Hematopoietic multipotent progenitor cell treated with erythropoietin and hydrocortisone succinate and interleukin-3 and kit ligand, for 4 days (in vitro differentiated cells): Measurements from ENCODE around the gene GABRB1.
"Not testable (repeated sequence)": the region's sequence is repeated elsewhere in the genome, so short reads cannot be mapped to it uniquely, and the experiment has no call there.

Experiments used
- DNase-seq: peaks from one replicate; pipeline ENCODE4 v3.0.0-alpha.2; 2015

The GABRB1 gene

DNA sequence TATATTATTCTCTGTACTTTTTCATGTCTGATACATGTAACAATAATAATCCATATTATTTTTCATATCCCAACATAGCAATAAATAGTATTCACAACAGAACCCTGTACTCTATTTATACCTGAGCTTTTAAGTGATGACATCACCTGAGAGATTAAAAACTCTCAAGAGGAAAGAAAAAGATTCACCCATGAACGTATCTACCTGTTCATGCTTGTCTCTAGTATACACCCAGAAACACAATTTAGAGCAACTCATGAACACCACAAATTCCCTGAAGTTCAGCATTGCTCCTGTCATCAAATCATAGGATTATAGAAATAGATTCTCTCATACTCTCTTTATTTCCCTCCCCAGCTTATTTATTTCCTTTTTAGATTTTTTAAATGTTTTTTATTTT, 185.9 kb downstream of the GABRB1 start:
- DNase-seq, result no peak

DNA sequence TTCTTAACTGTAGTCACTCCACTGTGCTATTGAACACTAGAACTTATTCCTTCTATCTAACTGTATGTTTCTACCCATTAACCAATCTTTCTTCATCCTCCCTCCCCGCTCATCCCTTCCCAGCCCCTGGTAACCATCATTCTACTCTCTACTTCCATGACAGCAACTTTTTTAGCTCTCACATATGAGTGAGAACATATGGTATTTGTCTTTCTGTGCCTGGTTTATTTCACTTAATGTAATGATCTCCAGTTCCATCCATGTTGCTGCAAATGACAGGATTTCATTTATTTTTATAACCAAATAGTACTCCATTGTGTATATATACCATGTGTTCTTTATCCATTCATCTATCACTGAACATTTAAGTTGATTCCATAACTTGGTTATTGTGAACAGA, 186.5 kb downstream of the GABRB1 start:
- no peak for DNase-seq

DNA sequence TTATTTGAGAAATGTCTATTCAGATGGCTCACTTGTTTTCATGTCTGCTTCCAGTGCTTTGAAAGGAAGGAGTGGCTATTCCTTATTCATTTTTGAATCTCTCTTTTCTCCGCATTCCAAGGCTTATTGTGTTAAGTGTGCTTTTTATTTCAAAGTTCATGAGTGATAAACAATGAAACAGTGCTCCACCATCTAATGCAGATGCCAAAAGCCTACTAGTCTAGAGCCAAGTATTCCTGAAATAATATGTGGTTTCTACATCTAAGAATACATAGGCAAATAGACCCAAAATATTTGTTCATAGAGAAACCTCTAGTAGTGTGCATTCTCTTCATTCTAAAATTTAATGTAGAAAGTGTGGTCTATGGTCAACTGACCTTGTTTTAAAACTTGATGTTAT, 187.3 kb downstream of the GABRB1 start:
- no peak for DNase-seq

DNA sequence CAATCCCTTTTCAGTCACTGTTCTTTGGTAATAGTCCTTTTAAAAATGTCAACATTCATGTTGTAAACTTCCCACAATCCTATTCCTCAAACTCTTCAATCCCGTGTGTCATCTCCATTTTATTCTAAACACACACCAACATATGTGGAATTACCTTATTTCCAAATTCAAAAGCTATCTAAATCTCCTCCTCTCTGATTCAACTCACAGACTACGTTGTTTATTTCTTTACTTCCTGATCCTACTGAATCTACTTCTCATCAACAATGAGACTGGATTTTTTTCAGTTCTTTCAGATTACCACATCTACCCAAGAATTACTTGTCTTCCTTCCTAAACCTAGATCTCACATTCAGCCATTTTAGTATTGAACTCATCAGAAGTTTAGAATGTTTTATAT, 188.2 kb downstream of the GABRB1 start:
- no peak for DNase-seq

DNA sequence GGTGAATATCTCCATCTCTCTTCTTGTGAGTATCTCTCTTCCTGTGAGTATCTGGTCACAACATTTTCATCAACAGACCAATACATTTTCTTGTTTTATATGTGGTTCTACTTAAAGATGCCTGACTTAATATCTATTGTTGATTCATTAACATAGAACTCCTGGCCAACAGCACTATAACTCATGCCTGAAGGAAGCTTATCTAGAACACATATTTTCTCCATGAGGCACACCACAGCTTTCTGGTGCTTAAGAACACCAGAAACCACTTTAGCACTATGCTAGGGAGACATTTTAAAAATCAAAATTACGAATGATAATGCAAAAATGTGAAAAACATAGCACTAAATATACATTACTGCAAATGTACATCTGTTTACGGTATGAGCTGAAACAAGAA, 190.4 kb downstream of the GABRB1 start:
- DNase-seq, result no peak

DNA sequence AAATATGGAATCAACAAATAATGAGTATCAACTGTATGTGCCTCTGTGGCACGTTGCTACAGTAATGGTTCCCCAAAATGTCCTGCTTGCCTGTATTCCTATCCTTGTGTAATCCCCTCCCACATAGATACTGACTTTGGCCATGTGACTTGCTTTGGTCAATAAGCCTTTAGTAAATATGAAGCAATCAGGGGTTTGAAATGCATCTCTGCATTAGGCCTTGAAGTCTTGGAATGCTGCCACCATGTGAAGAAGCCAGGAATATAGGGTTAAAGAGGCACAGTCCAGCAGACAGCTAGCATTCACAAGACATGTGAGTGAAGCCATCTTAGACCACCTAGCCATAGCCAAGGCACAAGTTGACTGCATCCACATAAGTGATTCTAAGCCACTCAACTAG, 190.9 kb downstream of the GABRB1 start:
- DNase-seq, result no peak

DNA sequence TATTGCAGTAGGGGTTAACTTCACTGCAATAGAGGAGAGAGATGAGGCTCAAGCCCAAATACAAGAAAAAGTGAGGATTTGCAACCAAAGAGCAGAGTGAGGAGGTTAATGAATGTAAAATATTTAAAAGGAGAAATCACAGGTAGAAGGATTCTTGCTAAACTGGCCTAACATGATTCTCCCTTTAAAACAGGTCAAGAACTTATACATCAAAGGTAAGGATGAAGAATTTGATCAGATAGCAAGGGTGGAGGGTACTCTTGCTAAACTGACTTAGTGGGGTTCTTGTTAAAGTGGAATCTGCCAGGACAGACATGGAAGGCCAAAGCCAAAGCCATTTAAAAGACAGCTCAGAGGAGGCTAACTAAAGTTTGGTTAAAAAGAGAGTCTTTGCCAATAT, 193.0 kb downstream of the GABRB1 start:
- no peak for DNase-seq

DNA sequence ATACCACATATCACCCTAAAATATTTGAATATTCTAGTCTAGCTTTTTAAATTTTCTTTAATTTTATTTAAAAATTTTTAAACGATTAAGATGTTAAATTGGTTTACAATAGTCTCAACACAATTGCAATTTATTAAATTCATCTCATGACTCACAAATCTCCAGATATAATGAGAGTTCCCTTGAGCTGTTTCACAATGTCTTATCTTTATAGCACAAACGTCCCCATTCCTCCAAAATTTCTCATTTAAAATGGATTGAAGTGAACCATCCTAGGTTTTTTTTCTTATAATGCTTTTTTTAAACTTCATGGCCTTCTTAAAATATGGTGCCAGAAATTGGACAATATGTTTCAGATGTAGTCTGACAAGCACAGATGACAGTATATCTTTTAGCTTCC, 204.4 kb downstream of the GABRB1 start:
- no peak for DNase-seq

DNA sequence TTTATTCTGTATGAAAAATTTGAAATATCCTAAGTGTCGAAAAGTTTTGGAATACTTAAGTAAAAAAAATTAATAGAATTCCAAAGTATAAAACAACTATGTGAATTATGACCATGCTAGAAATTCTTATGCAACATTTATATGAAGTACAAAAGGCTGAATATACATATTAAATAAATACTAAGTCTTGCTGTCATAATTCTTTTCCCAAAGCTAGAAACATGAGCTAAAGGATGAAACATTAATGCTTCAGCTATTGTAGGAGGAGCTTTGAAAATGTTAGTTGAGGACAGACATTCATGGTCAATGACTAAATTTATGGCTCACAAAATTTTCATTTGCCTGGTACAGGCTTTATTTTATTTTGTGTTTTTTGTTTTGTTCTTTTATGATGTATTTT, 207.3 kb downstream of the GABRB1 start:
- DNase-seq, result no peak

DNA sequence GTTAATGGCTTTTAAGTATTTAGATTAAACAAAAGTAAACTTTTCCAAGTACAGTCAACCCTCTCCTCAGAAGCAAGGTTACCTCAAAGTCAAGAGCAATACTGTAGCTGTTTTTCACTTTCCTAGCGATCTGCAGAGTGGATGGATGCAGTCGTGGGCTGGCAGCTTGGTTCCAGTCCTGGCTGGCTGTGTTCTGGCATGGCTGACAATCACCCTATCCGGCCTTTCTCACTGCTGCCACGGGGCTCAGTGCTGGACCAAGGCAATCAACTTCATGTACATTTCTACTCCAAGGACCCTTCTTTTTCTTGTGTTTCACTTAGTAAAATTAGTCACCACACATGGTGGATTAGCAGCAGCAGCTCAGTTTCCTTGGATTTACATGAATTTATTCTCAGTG, 208.3 kb downstream of the GABRB1 start:
- DNase-seq, result no peak

DNA sequence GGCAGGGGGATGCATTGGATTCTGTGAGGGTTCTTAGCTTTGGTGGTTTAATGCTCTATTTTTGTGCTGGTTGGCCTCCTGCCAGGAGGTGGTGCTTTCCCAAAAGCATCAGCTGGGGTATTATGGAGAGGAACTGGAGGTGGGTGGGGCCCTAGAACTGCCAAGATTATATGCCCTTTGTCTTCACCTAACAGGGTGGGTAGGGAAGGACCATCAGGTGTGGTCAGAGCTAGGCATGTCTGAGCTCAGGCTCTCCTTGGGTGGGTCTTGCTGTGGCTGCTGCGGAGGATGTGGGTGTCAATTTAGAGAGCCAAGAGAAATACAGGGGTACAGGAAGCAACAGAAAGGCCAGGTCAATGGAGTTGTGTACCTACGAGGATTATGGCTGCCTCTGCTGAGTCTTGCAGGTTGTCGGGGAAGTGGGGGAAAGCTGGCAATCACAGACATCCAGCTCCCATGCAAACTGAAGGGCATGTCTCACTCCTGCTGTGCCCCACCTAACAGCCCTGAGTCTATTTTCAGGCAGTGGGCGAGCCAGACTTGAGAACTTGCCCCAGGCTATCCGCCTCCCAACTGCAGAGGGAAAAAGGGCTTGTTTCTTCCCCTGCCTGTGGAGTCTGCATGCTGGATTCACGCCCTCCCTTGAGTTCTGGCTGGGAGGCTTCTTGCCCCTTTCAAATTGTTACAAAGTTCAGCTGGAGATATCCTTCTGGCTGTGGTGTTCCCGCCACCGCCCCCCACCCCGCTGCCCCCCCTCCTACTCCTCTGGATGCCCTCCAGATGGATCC, 220.2 kb downstream of the GABRB1 start:
- no peak for DNase-seq

DNA sequence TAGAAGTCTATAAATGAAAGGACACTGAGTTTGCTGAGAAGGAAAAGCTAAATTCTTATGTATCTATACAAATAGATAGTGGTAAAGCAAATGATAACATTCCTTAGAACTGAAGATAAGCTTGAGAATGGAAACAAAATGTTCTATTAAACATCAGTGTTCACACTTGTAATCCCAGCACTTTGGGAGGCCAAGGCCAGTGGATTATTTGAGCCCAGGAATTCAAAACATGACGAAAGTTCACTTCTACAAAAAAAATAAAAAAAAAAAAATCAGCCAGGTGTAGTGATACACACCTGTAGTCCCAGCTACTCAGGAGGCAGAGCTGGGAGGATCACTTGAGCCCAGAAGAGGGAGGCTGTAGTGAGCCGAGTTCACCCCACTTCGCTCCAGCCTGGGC, 232.4 kb downstream of the GABRB1 start:
- DNase-seq, result no peak

DNA sequence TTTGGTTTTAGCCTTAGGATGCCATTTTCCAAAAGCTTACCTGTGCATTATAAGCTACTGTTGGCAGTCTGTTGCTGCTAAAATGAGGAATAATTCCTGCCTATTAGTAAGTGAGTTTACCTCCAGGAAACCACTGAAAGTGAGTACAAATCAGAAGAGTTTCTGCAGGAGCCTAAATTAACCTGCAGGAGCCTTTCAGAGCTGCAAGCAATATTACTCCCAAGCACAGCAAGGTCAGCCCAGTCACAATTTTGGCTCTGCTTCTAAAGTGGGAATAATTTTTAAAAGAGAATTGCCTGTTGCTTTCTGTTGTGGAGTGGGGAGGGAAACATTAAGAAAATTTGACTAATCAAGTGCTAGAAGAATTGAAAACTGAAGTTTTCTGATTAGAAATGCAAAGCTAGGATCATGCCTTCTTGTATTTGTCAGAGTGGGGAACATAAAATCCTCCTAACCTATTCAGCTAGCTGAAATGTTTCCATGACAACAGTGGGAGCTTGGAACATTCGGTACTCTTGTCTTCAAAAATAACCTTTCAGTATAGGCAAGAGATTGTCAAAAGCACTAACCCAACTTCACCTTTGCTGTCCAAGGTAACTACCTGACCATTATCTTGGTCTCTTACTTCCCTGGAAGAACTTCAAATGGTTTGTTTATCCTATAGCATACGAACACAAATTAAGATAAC, 239.0 kb downstream of the GABRB1 start:
- no peak for DNase-seq

DNA sequence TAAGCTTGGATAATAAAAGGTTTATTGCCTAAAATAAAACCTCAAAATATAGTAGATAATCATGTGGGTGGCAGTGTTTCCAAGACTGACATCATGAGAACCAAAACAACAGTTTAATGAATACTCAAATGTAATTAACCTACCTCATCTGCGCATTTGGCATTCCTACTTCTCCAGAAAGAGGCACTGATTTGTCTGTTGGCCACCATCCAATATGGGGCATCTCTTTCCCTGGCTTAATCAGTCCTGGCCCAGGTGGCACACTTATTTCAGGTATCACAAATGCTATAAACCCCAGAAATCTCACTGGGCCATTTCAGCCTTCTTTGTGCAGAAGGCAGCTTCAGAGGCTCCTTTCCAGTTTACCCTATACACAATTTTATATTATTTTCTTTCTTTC, 239.9 kb downstream of the GABRB1 start:
- no peak for DNase-seq

DNA sequence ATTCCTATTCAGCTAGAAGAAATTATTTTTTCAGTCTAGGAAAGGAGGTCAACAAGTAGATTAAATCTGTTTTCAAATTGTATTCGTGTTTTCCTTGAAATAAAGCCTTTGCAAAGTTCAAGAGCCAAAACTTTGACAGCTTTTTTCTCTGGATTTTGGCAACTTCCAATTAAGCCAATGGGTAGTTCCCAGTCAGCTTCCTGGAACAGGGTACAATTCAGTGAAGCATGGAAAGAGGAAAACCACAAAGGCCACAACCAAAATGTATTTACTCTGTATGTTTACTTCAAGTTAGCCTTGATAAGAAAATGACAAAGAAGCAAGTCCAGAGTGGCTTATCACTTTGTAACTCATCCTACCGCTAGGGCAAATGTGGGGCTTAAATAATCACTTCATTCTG, 243.5 kb downstream of the GABRB1 start:
- DNase-seq, result peak; percentile 3

DNA sequence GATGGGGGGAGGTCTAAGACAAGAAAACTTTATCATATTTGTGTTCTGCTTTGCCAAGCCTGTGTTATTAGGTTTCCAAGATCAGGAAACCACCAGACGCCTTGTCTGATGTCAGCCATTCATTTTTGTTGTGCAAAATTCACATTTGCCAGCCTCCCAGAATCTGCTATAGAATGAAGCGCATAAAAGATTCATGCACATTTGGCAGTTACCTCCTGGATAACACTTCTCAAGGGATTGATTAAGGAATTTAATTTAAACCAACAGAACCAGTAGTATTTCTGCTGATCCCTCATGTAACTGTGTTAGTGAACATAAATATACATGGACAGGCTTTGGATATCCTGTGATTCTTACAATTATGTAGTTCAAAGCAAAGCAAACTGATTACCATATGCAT, 244.2 kb downstream of the GABRB1 start:
- no peak for DNase-seq

DNA sequence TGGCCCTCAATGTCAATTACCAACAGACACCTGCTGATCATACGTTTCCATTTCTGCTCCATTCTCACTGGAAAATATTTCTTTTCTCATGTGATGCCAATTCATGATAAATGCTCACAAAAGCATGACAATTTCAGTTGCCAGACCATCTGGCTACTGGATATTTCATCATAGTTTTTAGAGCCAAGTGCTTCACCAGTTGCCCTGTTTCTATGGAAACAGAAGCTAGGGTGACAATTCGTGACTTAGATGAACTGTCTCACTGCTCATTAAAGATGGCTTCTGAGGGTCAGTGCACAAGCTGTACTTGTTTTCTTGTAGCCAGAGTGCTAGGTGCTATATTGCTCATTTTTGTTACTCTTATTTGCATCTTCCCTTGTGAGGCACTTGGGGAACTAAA, 247.3 kb downstream of the GABRB1 start:
- peak; percentile 6 for DNase-seq

DNA sequence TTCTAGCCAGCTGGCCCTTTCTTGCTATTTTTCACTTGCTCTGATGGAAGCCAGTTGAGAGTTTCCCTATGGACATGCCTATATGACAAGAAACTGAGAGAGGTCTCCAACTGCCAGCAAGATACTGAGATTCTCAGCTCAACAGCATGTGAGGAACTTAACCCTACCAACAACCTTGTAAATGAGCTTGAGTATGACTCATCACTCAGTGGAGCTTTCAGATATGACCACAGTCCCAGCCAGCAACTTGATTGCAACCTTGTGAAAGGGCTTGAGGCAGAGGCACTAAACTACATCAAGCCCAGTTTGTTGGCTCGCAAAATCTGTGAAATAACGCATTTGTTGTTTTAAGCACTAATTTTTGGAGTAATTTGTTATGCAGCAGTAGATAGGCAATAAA, 256.4 kb downstream of the GABRB1 start:
- peak; percentile 26 for DNase-seq

DNA sequence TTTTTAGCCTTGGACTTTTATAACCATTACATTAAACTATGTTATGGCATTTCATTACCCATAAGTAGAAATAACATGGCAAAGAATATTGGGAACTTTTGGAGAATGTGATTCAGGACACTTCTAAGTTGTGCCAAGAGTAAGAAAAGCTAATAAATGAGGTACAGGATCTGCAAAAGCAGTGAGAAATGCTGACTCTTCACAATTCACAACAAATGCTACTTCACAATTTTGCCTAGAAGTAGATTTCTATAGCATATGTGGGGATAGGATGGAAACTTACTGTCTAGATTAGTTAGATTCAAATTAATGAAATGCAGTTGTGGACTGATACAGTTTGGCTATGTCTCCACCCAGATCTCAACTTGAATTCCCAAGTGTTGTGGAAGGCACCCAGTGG, 258.4 kb downstream of the GABRB1 start:
- no peak for DNase-seq

DNA sequence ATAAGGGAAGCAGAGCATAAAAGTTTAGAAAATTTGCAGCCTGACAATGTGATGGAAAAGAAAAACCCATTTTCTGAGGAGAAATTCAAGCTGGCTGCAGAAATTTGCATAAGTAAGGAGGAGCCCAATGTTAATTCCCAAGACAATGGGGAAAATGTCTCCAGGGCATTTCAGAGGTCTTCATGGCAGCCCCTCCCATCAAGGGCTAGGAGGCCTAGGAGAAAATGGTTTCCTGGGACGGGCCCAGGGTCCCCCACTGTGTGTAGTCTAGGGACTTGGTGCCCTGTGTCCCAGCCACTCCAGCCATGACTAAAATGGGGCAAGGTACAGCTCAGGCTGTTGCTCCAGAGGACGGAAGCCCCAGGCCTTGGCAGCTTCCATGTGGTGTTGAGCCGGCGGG, 259.5 kb downstream of the GABRB1 start:
- not testable (repeated sequence) for DNase-seq

DNA sequence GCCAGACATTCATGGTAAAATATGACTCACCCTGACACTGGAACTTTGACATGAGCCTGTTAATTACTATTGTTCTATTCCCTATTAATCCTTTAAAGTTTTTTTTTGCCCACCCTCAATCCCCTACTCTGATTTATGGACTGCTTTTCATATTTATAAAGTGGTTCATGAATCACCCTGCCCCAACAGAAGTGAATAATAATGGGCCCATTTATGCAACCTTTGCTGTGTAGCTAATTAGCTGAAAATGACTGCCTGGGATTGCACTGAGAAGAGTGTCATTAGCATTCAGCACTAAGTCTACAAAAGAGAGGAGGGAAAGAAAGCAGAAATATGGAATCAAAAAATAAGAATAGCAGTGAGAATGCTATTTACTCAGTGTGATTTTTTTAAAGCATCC, 277.8 kb downstream of the GABRB1 start:
- DNase-seq, result no peak

DNA sequence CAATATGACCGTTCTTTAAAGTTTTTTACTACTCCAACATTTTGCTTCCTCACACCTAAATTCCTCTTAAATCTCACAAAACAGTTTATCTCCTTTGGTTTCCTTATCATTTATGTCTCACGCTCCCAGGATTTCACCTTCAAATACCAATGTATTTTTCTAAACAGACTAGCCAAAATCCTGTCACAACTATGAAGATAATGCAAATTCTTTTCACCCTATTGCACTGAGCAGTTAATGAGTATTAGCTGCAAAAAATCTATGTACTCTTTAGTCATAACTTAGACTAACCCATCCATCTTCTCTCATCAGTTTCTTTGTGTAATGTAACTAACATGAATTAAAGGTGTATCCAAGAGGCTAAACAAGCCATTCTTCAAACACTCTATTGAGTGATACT, 280.8 kb downstream of the GABRB1 start:
- DNase-seq, result no peak

DNA sequence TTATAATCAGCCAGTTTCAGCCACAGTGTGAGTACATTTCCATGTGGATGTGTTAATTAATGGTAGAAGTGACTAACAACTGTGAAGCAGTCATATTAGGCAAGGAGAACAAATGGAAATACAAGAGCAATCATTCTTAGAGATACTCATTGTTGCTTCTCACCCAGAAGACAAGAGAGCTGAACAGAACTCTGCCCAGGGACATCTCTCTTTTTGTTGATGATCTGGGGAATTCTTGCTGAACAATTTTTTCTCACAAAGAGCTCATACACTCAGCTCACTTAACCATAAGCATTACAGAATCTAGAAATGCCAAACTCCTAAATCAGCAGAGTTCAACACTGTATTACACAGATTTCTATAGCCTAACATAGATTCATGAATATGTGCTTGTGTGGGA, 282.0 kb downstream of the GABRB1 start:
- DNase-seq, result no peak

DNA sequence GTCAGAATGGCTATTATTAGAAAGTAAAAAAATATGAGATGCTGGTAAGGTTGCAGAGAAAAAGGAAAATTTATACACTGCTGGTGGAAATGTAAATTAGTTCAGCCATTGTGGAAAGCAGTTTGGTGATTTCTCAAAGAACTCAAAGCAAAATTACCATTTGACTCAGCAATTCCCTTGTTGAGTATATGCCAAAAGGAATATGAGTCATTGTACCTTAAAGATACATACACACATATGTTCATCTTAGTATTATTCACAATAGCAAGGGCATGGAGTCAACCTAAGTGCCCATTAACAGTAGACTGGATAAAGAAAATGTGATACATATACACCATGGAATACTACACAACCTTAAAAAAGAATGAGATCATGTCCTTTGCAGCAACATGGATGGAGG, 284.0 kb downstream of the GABRB1 start:
- DNase-seq, result no peak

DNA sequence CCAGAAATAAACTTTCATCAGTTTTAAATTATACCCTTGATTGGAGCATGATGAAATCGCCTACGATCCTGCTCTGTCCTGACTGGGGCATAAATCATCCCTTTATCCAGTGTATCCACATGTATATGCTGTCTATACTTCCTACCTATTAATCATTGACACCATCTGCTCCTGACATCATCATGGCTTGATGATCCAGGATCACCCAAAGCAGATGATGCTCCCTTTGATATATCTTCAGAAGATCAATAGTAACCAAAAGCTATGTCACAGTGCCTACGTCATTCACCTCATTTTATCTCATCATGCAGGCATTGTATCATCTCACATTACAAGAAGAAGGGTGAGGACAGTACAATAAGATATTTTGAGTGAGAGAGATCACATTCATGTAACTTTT, 294.7 kb downstream of the GABRB1 start:
- no peak for DNase-seq
